SK-N-SH (cell line): Measurements from ENCODE around the gene AWAT2. TPM values are rescaled to one million over a fixed set of nuclear protein-coding genes. Genes with fewer than 3 reads are reported as not detected.

Experiments
- CTCF ChIA-PET: fragments of 300-600, 350-600 bp; formaldehyde crosslinking; extraction: SDS; loops from one replicate; lab custom pipeline; 2021; lab: Yijun Ruan, JAX
- POLR2A ChIA-PET: fragments of 350-600 bp; sonication (Branson Sonifier 250); formaldehyde crosslinking; extraction: SDS; loops from one replicate; lab custom pipeline; 2020; ENCODE audit warnings: antibody characterized with exemption, inconsistent platforms; lab: Yijun Ruan, JAX
- DNase-seq: peaks from one replicate; pipeline ENCODE4 v3.0.0; 2012
- H2AFZ ChIP-seq: fragments of 200-600 bp; sonication (generic); 2 replicates; pipeline ENCODE4 v1.8.1; 2016; ENCODE audit warnings: antibody characterized with exemption, mild to moderate bottlenecking, low read depth
- H3F3A ChIP-seq: fragments of 200-600 bp; sonication (generic); replicated peaks from 2 replicates; pipeline ENCODE3; 2016; ENCODE audit warnings: antibody characterized with exemption, mild to moderate bottlenecking; ENCODE audit not compliant: insufficient read depth
- H3K27ac ChIP-seq, 2 experiments: fragments of 200-500 bp in 1 of 2; fragments of 200-600 bp in 1 of 2; sonication (Bioruptor generic) in 1 of 2; sonication (generic), shearing (Covaris generic) in 1 of 2; 2 replicates each; pipeline versions ENCODE4 v1.5.1 to v1.6.1; 2014 to 2016; ENCODE audit warnings: low read depth in 2 of 2, inconsistent platforms in 1 of 2, low read length in 1 of 2, mild to moderate bottlenecking in 1 of 2, mixed read lengths in 1 of 2
- H3K27me3 ChIP-seq: fragments of 200-600 bp; sonication (generic), shearing (Covaris generic); 2 replicates; pipeline ENCODE4 v1.6.1; 2016; ENCODE audit warnings: mixed run types; ENCODE audit not compliant: insufficient read depth
- H3K36me3 ChIP-seq, 2 experiments: fragments of 200-500 bp in 1 of 2; fragments of 200-600 bp in 1 of 2; sonication (Bioruptor generic) in 1 of 2; sonication (generic) in 1 of 2; replicated peaks in 1 of 2; 2 replicates each; pipeline versions ENCODE3 to v1.5.1; 2014 to 2016; ENCODE audit warnings: low read length in 1 of 2, mild to moderate bottlenecking in 1 of 2; ENCODE audit not compliant: insufficient read depth in 2 of 2, control insufficient read depth in 1 of 2
- H3K4me1 ChIP-seq, 2 experiments: fragments of 200-500 bp in 1 of 2; fragments of 200-600 bp in 1 of 2; sonication (Bioruptor generic) in 1 of 2; sonication (generic), shearing (Covaris generic) in 1 of 2; 2 replicates each; pipeline versions ENCODE4 v1.5.1 to v1.6.1; 2014 to 2016; ENCODE audit warnings: low read depth in 1 of 2, low read length in 1 of 2, mixed run types in 1 of 2; ENCODE audit not compliant: insufficient read depth in 2 of 2, control insufficient read depth in 1 of 2
- H3K4me2 ChIP-seq: fragments of 200-600 bp; sonication (generic), shearing (Covaris generic); 2 replicates; pipeline ENCODE4 v1.6.1; 2017; ENCODE audit warnings: mixed run types
- H3K4me3 ChIP-seq, 2 experiments: fragments of 200-500 bp in 1 of 2; fragments of 200-600 bp in 1 of 2; sonication (Bioruptor generic) in 1 of 2; sonication (generic), shearing (Covaris generic) in 1 of 2; 2 replicates each; pipeline versions ENCODE4 v1.5.1 to v1.8.1; 2014 to 2016; ENCODE audit warnings: low read depth in 2 of 2, inconsistent platforms in 1 of 2, low read length in 1 of 2, mild to moderate bottlenecking in 1 of 2, mixed read lengths in 1 of 2, moderate library complexity in 1 of 2
- H3K79me2 ChIP-seq: fragments of 200-600 bp; sonication (generic); 2 replicates; pipeline ENCODE4 v1.8.1; 2017; ENCODE audit warnings: mild to moderate bottlenecking; ENCODE audit not compliant: insufficient read depth
- H3K9ac ChIP-seq: fragments of 200-600 bp; sonication (generic); 2 replicates; pipeline ENCODE4 v1.6.1; 2017; ENCODE audit warnings: mixed run types
- H3K9me2 ChIP-seq: fragments of 200-600 bp; sonication (generic); 2 replicates; pipeline ENCODE4 v1.6.1; 2017; ENCODE audit warnings: mixed run types
- H3K9me3 ChIP-seq: fragments of 200-600 bp; sonication (generic); 2 replicates; pipeline ENCODE4 v1.6.1; 2017; ENCODE audit warnings: mixed run types, mild to moderate bottlenecking, moderate library complexity
- H4K20me1 ChIP-seq: fragments of 200-600 bp; sonication (generic); 2 replicates; pipeline ENCODE4 v1.6.1; 2017; ENCODE audit warnings: mild to moderate bottlenecking, mixed run types; ENCODE audit not compliant: insufficient read depth
- ELF1 ChIP-seq: IDR thresholded peaks from 2 replicates; pipeline ENCODE4 v1.4.0; 2012
- EP300 ChIP-seq, 2 experiments: IDR thresholded peaks; 2 replicates each; pipeline versions ENCODE4 v1.4.0 to v1.6.1; 2012; ENCODE audit warnings: borderline replicate concordance in 1 of 2, low read depth in 1 of 2, low read length in 1 of 2
- EZH2phosphoT487 ChIP-seq: fragments of 200-600 bp; sonication (generic); IDR thresholded peaks from 2 replicates; pipeline ENCODE4 v1.6.1; 2017; ENCODE audit warnings: low read depth, mixed run types, mild to moderate bottlenecking, antibody characterized with exemption, moderate library complexity, borderline replicate concordance
- FOSL2 ChIP-seq: IDR thresholded peaks from 2 replicates; pipeline ENCODE4 v1.4.0; 2012; ENCODE audit warnings: low read depth, mild to moderate bottlenecking, moderate library complexity, borderline replicate concordance
- FOXJ3 ChIP-seq: sonication (generic); formaldehyde crosslinking; IDR thresholded peaks from 2 replicates; pipeline ENCODE4 v1.5.1; 2020; ENCODE audit warnings: mild to moderate bottlenecking, missing genetic modification reagents
- GATA2 ChIP-seq: sonication (generic); formaldehyde crosslinking; IDR thresholded peaks from 2 replicates; pipeline ENCODE4 v1.5.0; 2020; ENCODE audit warnings: mild to moderate bottlenecking, missing genetic modification reagents
- MEF2A ChIP-seq: IDR thresholded peaks from 2 replicates; pipeline ENCODE4 v1.4.0; 2012; ENCODE audit warnings: low read depth, borderline replicate concordance
- NFIC ChIP-seq: IDR thresholded peaks from 2 replicates; pipeline ENCODE4 v1.4.0; 2012; ENCODE audit warnings: borderline replicate concordance
- NRF1 ChIP-seq: IDR thresholded peaks from 2 replicates; pipeline ENCODE4 v1.6.1; 2012; ENCODE audit warnings: low read depth, mild to moderate bottlenecking, low read length
- POLR2AphosphoS5 ChIP-seq: IDR thresholded peaks from 2 replicates; pipeline ENCODE4 v1.6.1; 2012; ENCODE audit warnings: low read depth, low read length
- RAD21 ChIP-seq: IDR thresholded peaks from 2 replicates; pipeline ENCODE4 v1.6.1; 2012; ENCODE audit warnings: mild to moderate bottlenecking, low read length
- RCOR1 ChIP-seq: fragments of 150-350 bp; IDR thresholded peaks from 2 replicates; pipeline ENCODE4 v1.6.1; 2017; ENCODE audit warnings: antibody characterized with exemption, low read length
- TCF12 ChIP-seq: IDR thresholded peaks from 2 replicates; pipeline ENCODE4 v1.4.0; 2012
- TEAD4 ChIP-seq: IDR thresholded peaks from 2 replicates; pipeline ENCODE4 v1.4.0; 2012; ENCODE audit warnings: mild to moderate bottlenecking, borderline replicate concordance; ENCODE audit not compliant: insufficient read depth
- YY1 ChIP-seq: IDR thresholded peaks from 2 replicates; pipeline ENCODE4 v1.4.0; 2012; ENCODE audit warnings: low read depth, mild to moderate bottlenecking
- WGBS: methylation state at CpG from one replicate; pipeline ENCODE4 v1.1.6; 2017; ENCODE audit warnings: low lambda C conversion rate; 5-methylcytosine and 5-hydroxymethylcytosine counted together
- polyA plus RNA-seq, 3 experiments: library from polyadenylated mRNA; depleted of rRNA; stranded (reverse); fragments of >200 nt; gene quantifications; 2 replicates each; pipeline ENCODE4 v1.2.3, GENCODE V29; 2012
- TF ChIP-seq, protein P1 (sequence below): fragments of 200-600 bp; sonication (generic); IDR thresholded peaks from 2 replicates; pipeline ENCODE4 v1.6.1; 2017; ENCODE audit warnings: antibody characterized with exemption, mild to moderate bottlenecking, moderate library complexity
- TF ChIP-seq, protein P2 (sequence below): IDR thresholded peaks from 2 replicates; pipeline ENCODE4 v1.4.0; 2012; ENCODE audit warnings: low read depth, borderline replicate concordance
- TF ChIP-seq, protein P3 (sequence below): fragments of 150-350 bp; IDR thresholded peaks from 2 replicates; pipeline ENCODE4 v1.6.1; 2016; ENCODE audit warnings: mild to moderate bottlenecking, low read depth, low read length
- TF ChIP-seq, protein P4 (sequence below): IDR thresholded peaks from 2 replicates; pipeline ENCODE4 v1.6.1; 2012; ENCODE audit warnings: mild to moderate bottlenecking, low read depth, low read length, moderate library complexity
- TF ChIP-seq, protein P5 (sequence below): fragments of 150-350 bp; IDR thresholded peaks from 2 replicates; pipeline ENCODE4 v1.6.1; 2017; ENCODE audit warnings: antibody characterized with exemption, low read length, low read depth, borderline replicate concordance

The AWAT2 gene
- polyA plus RNA-seq, 1 of the 3 experiments (the other 2 are of a cell fraction) = 0.13 TPM

DNA sequence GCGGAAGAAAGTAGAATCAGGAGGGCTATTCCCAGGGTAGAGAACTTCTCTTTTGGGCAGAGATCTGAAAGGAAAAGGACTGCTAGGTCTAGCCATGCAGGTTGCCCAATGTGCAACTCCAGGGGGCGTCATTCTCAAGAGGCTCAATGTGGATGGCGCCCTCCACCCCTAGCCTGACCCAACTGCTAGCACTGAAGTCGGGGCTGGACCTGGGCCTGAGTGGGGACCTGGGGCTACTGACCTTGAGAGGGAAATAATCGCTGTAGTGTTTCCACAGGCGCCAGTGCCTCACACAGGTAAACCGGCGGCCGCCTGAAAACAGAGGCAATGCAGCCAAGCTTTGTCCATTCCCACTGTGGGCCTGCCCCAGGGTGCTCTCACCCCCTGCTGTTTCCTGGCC, 6.1 kb downstream of the AWAT2 start (continued):
- TF ChIP-seq TEAD4 (no peak), TCF12 (no peak), EP300 (IDR thresholded peaks at IDR 0.05; ENCODE audit: borderline replicate concordance in 1 of 2, low read depth in 1 of 2, low read length in 1 of 2) (no peak)
- TF ChIP-seq, all 33 proteins: peak for 0

DNA sequence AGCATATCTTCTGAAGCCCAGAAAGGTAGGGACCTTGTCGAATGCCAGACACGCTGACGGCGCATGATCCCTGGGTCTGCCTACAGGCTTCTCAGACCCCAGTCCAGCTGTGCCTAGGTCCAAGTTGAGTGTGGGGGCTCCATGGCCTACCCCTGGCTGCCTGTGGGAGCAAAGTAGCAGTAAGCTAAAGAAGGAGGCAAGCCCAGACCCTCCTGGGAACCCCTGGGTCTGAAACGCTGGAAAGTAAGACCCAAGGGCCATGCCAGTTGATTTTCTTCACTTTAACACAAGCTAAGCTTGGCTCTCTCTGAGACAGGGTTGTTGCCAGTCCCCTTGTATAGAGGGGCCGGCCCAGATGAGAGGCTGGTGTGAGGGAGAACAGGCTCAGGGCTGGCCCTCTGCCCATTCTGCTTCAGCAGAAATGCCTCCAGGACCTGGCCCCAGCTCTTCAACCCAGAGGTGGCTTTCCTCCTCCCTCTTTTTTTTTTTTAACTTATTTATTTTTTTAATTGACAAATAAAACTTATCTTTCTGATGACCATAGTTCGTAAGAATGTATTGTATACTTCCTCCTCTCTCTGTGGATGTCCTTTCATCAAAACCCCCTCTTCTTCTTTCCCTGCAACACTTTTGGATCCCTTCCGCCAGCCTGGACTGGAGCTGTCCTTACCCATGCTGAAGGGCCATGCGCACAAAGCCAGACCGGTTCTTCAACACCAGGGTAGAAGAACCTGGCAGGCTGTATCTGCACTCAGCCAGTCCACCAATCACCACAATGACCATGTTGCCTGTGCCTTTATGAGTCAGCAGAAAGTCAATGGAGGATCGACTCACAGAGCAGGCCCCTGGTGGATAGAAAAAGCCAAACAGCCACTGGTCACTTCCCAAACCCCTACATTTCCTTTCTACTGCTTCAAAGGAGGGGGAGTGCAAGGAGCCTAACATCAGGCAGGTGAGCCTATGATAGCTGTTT, 7.1 kb downstream of the AWAT2 start:
- Histone ChIP-seq H3K9ac (no peak overlapping the region), H3K9me2 (no peaks in the 10 kb centered on the region), H3K79me2 (no peaks in the 10 kb centered on the region), H3K4me3 (no peak overlapping the region), H3K27ac (no peak overlapping the region), H3K9me3 (no peaks in the 10 kb centered on the region), H3K36me3 (no peaks in the 10 kb centered on the region), H3K4me1 (no peaks in the 10 kb centered on the region), H3K4me2 (no peak overlapping the region), H2AFZ (peak overlapping the region; percentile 46; the same call in 1 of the 2 replicates), H4K20me1 (no peaks in the 10 kb centered on the region), H3K27me3 (no peaks in the 10 kb centered on the region), H3F3A (peaks cover 9% of the 10 kb centered on the region)
- WGBS = 49% methylated on average over 10 of the region's 11 CpGs
- CTCF ChIA-PET = interaction anchor here (1.1 to 5.8 kb wide), 3 partner anchors 11 to 550 kb away, joined by 3 to 47 read pairs (median 14); no protein-coding TSS in a partner anchor
- TF ChIP-seq FOXJ3 (CRISPR knock-in tag) (no peak), EP300 (IDR thresholded peaks at IDR 0.05; ENCODE audit: borderline replicate concordance in 1 of 2, low read depth in 1 of 2, low read length in 1 of 2) (no peak), RAD21 (no peak), MEF2A (no peak), RCOR1 (no peak), GATA2 (CRISPR knock-in tag) (no peak), NFIC (no peak), YY1 (no peak), POLR2AphosphoS5 (no peak), NRF1 (no peak), FOSL2 (no peak), EZH2phosphoT487 (no peak), ELF1 (no peak)
- TF ChIP-seq, protein P1, sequence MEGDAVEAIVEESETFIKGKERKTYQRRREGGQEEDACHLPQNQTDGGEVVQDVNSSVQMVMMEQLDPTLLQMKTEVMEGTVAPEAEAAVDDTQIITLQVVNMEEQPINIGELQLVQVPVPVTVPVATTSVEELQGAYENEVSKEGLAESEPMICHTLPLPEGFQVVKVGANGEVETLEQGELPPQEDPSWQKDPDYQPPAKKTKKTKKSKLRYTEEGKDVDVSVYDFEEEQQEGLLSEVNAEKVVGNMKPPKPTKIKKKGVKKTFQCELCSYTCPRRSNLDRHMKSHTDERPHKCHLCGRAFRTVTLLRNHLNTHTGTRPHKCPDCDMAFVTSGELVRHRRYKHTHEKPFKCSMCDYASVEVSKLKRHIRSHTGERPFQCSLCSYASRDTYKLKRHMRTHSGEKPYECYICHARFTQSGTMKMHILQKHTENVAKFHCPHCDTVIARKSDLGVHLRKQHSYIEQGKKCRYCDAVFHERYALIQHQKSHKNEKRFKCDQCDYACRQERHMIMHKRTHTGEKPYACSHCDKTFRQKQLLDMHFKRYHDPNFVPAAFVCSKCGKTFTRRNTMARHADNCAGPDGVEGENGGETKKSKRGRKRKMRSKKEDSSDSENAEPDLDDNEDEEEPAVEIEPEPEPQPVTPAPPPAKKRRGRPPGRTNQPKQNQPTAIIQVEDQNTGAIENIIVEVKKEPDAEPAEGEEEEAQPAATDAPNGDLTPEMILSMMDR = no peak
- TF ChIP-seq, protein P2, sequence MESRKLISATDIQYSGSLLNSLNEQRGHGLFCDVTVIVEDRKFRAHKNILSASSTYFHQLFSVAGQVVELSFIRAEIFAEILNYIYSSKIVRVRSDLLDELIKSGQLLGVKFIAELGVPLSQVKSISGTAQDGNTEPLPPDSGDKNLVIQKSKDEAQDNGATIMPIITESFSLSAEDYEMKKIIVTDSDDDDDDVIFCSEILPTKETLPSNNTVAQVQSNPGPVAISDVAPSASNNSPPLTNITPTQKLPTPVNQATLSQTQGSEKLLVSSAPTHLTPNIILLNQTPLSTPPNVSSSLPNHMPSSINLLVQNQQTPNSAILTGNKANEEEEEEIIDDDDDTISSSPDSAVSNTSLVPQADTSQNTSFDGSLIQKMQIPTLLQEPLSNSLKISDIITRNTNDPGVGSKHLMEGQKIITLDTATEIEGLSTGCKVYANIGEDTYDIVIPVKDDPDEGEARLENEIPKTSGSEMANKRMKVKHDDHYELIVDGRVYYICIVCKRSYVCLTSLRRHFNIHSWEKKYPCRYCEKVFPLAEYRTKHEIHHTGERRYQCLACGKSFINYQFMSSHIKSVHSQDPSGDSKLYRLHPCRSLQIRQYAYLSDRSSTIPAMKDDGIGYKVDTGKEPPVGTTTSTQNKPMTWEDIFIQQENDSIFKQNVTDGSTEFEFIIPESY = no peak
- TF ChIP-seq, protein P3, sequence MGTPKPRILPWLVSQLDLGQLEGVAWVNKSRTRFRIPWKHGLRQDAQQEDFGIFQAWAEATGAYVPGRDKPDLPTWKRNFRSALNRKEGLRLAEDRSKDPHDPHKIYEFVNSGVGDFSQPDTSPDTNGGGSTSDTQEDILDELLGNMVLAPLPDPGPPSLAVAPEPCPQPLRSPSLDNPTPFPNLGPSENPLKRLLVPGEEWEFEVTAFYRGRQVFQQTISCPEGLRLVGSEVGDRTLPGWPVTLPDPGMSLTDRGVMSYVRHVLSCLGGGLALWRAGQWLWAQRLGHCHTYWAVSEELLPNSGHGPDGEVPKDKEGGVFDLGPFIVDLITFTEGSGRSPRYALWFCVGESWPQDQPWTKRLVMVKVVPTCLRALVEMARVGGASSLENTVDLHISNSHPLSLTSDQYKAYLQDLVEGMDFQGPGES = no peak
- TF ChIP-seq, protein P4, sequence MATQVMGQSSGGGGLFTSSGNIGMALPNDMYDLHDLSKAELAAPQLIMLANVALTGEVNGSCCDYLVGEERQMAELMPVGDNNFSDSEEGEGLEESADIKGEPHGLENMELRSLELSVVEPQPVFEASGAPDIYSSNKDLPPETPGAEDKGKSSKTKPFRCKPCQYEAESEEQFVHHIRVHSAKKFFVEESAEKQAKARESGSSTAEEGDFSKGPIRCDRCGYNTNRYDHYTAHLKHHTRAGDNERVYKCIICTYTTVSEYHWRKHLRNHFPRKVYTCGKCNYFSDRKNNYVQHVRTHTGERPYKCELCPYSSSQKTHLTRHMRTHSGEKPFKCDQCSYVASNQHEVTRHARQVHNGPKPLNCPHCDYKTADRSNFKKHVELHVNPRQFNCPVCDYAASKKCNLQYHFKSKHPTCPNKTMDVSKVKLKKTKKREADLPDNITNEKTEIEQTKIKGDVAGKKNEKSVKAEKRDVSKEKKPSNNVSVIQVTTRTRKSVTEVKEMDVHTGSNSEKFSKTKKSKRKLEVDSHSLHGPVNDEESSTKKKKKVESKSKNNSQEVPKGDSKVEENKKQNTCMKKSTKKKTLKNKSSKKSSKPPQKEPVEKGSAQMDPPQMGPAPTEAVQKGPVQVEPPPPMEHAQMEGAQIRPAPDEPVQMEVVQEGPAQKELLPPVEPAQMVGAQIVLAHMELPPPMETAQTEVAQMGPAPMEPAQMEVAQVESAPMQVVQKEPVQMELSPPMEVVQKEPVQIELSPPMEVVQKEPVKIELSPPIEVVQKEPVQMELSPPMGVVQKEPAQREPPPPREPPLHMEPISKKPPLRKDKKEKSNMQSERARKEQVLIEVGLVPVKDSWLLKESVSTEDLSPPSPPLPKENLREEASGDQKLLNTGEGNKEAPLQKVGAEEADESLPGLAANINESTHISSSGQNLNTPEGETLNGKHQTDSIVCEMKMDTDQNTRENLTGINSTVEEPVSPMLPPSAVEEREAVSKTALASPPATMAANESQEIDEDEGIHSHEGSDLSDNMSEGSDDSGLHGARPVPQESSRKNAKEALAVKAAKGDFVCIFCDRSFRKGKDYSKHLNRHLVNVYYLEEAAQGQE = no peak
- TF ChIP-seq, protein P5, sequence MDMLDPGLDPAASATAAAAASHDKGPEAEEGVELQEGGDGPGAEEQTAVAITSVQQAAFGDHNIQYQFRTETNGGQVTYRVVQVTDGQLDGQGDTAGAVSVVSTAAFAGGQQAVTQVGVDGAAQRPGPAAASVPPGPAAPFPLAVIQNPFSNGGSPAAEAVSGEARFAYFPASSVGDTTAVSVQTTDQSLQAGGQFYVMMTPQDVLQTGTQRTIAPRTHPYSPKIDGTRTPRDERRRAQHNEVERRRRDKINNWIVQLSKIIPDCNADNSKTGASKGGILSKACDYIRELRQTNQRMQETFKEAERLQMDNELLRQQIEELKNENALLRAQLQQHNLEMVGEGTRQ = no peak
- no peak for DNase-seq
- POLR2A ChIA-PET = no interaction called here
